K562 (cell line): ENCODE measurements around the gene ATXN3L. TPM values are rescaled to one million over a fixed set of nuclear protein-coding genes. Genes with fewer than 3 reads are reported as not detected.

Source experiments
- BCLAF1 ChIP-seq, 2 experiments: fragments of 450-650 bp in 1 of 2; IDR thresholded peaks; 2 replicates each; pipeline ENCODE4 v1.6.1; 2011 to 2017; ENCODE audit warnings: low read depth in 2 of 2, antibody characterized with exemption in 1 of 2, borderline replicate concordance in 1 of 2, low read length in 1 of 2, mild to moderate bottlenecking in 1 of 2, mixed read lengths in 1 of 2; ENCODE audit not compliant: control insufficient read depth in 1 of 2
- MAFF ChIP-seq: IDR thresholded peaks from 2 replicates; pipeline ENCODE4 v1.6.1; 2012; ENCODE audit warnings: low read length, improper control_type of control experiment
- RREB1 ChIP-seq: fragments of 250-450 bp; sonication (Bioruptor Pico); IDR thresholded peaks from 2 replicates; pipeline ENCODE4 v1.4.0; 2020
- ZNF561 ChIP-seq: fragments of 450-650 bp; formaldehyde crosslinking; conservative IDR thresholded peaks from 2 replicates; pipeline ENCODE4 v1.4.0; 2020; ENCODE audit warnings: mild to moderate bottlenecking, moderate library complexity
- polyA plus RNA-seq, 8 experiments: library from polyadenylated mRNA; depleted of rRNA in 4 of 8; stranded (reverse) in 5 of 8; unstranded in 3 of 8; fragments of >200 nt; fragmentation: Nextera tagmentation in 2 of 8; fragmentation: Illumina TruSeq in 1 of 8; extraction: Ambion mirVana in 2 of 8; extraction: Trizol in 1 of 8; gene quantifications; 2 replicates each; pipeline versions ENCODE4 v1.2.1 to v1.2.3, GENCODE V29; 2011 to 2014; ENCODE audit warnings: inconsistent platforms in 1 of 8, missing spikeins in 1 of 8
- total RNA-seq, 7 experiments: library from RNA; depleted of rRNA in 6 of 7; stranded (reverse); fragments of >200 nt in 6 of 7; fragmentation: Illumina TruSeq in 2 of 7; extraction: Trizol in 2 of 7; gene quantifications; 2 replicates each; pipeline versions ENCODE4 v1.2.1 to v1.2.3, GENCODE V29; 2011 to 2021; ENCODE audit warnings: low replicate concordance in 1 of 7

The ATXN3L gene
- total and polyA plus RNA-seq, 9 of the 15 experiments (the other 6 are each of a cell fraction or from before 2014, with no cell fraction given) = 0.04 to 0.31 TPM; not detected in 7

GRCh38 chrX:13288671-13289070, 31.2 kb downstream of the ATXN3L start (continued):
- TF ChIP-seq BCLAF1 (IDR thresholded peaks at IDR 0.05; ENCODE audit: borderline replicate concordance in 1 of 2, control insufficient read depth in 1 of 2, low read depth in 2 of 2, low read length in 1 of 2) (no peak), RREB1 (CRISPR knock-in tag) (no peak), MAFF (no peak), ZNF561 (CRISPR knock-in tag) (no peak)
- TF ChIP-seq, all 486 proteins: peak for 0
